Prostate gland (tissue), 2 donors: ENCODE data around the gene TAOK1.

Experiments used
- CTCF ChIP-seq, 4 experiments: fragments of 200-600 bp in 2 of 4; fragments of 450-650 bp in 2 of 4; sonication (generic) in 2 of 4; IDR thresholded peaks; 1 replicate in 3 of 4; 2 replicates in 1 of 4; pipeline ENCODE4 v1.5.1; 2016 to 2019; ENCODE audit warnings: antibody characterized with exemption in 4 of 4, mild to moderate bottlenecking in 2 of 4, moderate library complexity in 2 of 4
- POLR2A ChIP-seq: fragments of 450-650 bp; IDR thresholded peaks from one replicate; pipeline ENCODE4 v1.6.1; 2016; ENCODE audit warnings: antibody characterized with exemption, mild to moderate bottlenecking

GRCh38 chr17:29592850-29593551 lies 202.8 kb downstream of the TAOK1 start, which contains the start of gene ANKRD13B:
- TF ChIP-seq POLR2A, result no peak
- no peak for TF ChIP-seq CTCF (IDR thresholded peaks at IDR 0.05)
